A549 (cell line): ENCODE measurements around the gene MOB1B. TPM values are rescaled to one million over a fixed set of nuclear protein-coding genes. Genes with fewer than 3 reads are reported as not detected.

Experiments used
- ATAC-seq, 2 experiments: fragments of 200-7000 bp in 1 of 2; fragments of >200 bp in 1 of 2; cut with Nextera tagmentation in 1 of 2; cut with Tn5 transposase in 1 of 2; 3 replicates each; pipeline versions ENCODE4 v1.8.0 to v1.9.1; 2018 to 2020; ENCODE audit warnings: mild to moderate bottlenecking in 1 of 2, moderate library complexity in 1 of 2
- CTCF ChIA-PET: fragments of 300-600 bp; sonication (Branson Sonifier 250); formaldehyde crosslinking; extraction: SDS; loops from one replicate; lab custom pipeline; 2021; ENCODE audit warnings: antibody characterized with exemption, inconsistent platforms; lab: Yijun Ruan, JAX
- POLR2A ChIA-PET: fragments of 350-600 bp; formaldehyde crosslinking; extraction: SDS; loops from one replicate; lab custom pipeline; 2021; ENCODE audit warnings: antibody characterized with exemption, inconsistent platforms; lab: Yijun Ruan, JAX
- DNase-seq, 2 experiments: peaks; one replicate each; pipeline versions ENCODE4 v3.0.0 to v3.0.0-alpha.2; 2011 to 2016; ENCODE audit warnings: low read depth in 1 of 2, low spot score in 1 of 2
- FAIRE-seq: peaks from 2 replicates; lab custom pipeline; 2011; peaks lifted over from hg19 to GRCh38; lab: Jason Lieb, UNC
- H3K27ac ChIP-seq, 2 experiments: fragments of >200 bp; sonication (Bioruptor Twin); formaldehyde crosslinking; 3 replicates each; pipeline ENCODE4 v1.5.1; 2016 to 2017
- H3K4me1 ChIP-seq: fragments of >200 bp; sonication (Bioruptor Twin); formaldehyde crosslinking; 3 replicates; pipeline ENCODE4 v1.6.1; 2016
- H3K4me2 ChIP-seq: fragments of >200 bp; sonication (Bioruptor Twin); formaldehyde crosslinking; 3 replicates; pipeline ENCODE4 v1.6.1; 2016
- H3K4me3 ChIP-seq: fragments of >200 bp; sonication (Bioruptor Twin); formaldehyde crosslinking; 3 replicates; pipeline ENCODE4 v1.5.1; 2016
- H3K9me3 ChIP-seq: fragments of >200 bp; sonication (Bioruptor Twin); formaldehyde crosslinking; 3 replicates; pipeline ENCODE4 v1.6.1; 2016
- ATOH8 ChIP-seq: fragments of 250-450 bp; sonication (Bioruptor Pico); IDR thresholded peaks from 2 replicates; pipeline ENCODE4 v1.5.0; 2020; ENCODE audit warnings: low read depth, mild to moderate bottlenecking, moderate library complexity
- BCL3 ChIP-seq: fragments of >200 bp; sonication (Bioruptor Twin); formaldehyde crosslinking; IDR thresholded peaks from 3 replicates; pipeline ENCODE4 v1.6.1; 2016
- E2F6 ChIP-seq: IDR thresholded peaks from 2 replicates; pipeline ENCODE4 v1.6.1; 2012; ENCODE audit warnings: low read depth, borderline replicate concordance
- EHMT2 ChIP-seq: fragments of 200-600 bp; sonication (generic); IDR thresholded peaks from 2 replicates; pipeline ENCODE4 v1.6.1; 2016; ENCODE audit warnings: antibody characterized with exemption, low read depth, mild to moderate bottlenecking, moderate library complexity
- ELK1 ChIP-seq: fragments of 150-350 bp; IDR thresholded peaks from 2 replicates; pipeline ENCODE4 v1.6.1; 2014; ENCODE audit warnings: low read depth, mild to moderate bottlenecking, low read length
- FOSL2 ChIP-seq, 2 experiments: fragments of 450-650 bp in 1 of 2; fragments of >200 bp in 1 of 2; sonication (Bioruptor Twin) in 1 of 2; formaldehyde crosslinking; IDR thresholded peaks; 2 replicates each; pipeline versions ENCODE4 v1.5.0 to v1.6.1; 2016 to 2020; ENCODE audit warnings: mild to moderate bottlenecking in 1 of 2, moderate library complexity in 1 of 2
- FOXS1 ChIP-seq: fragments of 250-450 bp; sonication (Bioruptor Pico); IDR thresholded peaks from 2 replicates; pipeline ENCODE4 v1.5.0; 2020; ENCODE audit warnings: mild to moderate bottlenecking, moderate library complexity
- GATA3 ChIP-seq: IDR thresholded peaks from 2 replicates; pipeline ENCODE4 v1.6.1; 2012; ENCODE audit warnings: borderline replicate concordance
- HES2 ChIP-seq: fragments of >200 bp; sonication (Bioruptor Twin); formaldehyde crosslinking; IDR thresholded peaks from 2 replicates; pipeline ENCODE4 v1.6.1; 2016
- HMGXB4 ChIP-seq: fragments of 250-450 bp; sonication (Bioruptor Pico); IDR thresholded peaks from 2 replicates; pipeline ENCODE4 v1.5.0; 2021; ENCODE audit warnings: mild to moderate bottlenecking, moderate library complexity, borderline replicate concordance
- HOXA7 ChIP-seq: fragments of 250-450 bp; sonication (Bioruptor Pico); IDR thresholded peaks from 2 replicates; pipeline ENCODE4 v1.5.0; 2020; ENCODE audit warnings: mild to moderate bottlenecking, moderate library complexity
- HOXB13 ChIP-seq: fragments of 250-450 bp; sonication (Bioruptor Pico); IDR thresholded peaks from 2 replicates; pipeline ENCODE4 v1.5.0; 2020; ENCODE audit warnings: low read depth, mild to moderate bottlenecking, moderate library complexity
- JUNB ChIP-seq: fragments of >200 bp; sonication (Bioruptor Twin); formaldehyde crosslinking; IDR thresholded peaks from 2 replicates; pipeline ENCODE4 v1.6.1; 2016
- MAX ChIP-seq: IDR thresholded peaks from 2 replicates; pipeline ENCODE4 v1.6.1; 2012
- MAZ ChIP-seq: fragments of 150-350 bp; IDR thresholded peaks from 2 replicates; pipeline ENCODE4 v1.6.1; 2014; ENCODE audit warnings: antibody characterized with exemption, low read depth, low read length, borderline replicate concordance
- MYC ChIP-seq: IDR thresholded peaks from 2 replicates; pipeline ENCODE4 v1.6.1; 2012; ENCODE audit warnings: mild to moderate bottlenecking, inconsistent platforms, low read length, improper control_type of control experiment, borderline replicate concordance
- REST ChIP-seq: fragments of 200-600 bp; sonication (generic); IDR thresholded peaks from 2 replicates; pipeline ENCODE4 v1.6.1; 2016; ENCODE audit warnings: antibody characterized with exemption, mild to moderate bottlenecking, moderate library complexity
- RNF2 ChIP-seq: fragments of 200-600 bp; sonication (generic); IDR thresholded peaks from 2 replicates; pipeline ENCODE4 v1.6.1; 2016; ENCODE audit warnings: low read depth, mild to moderate bottlenecking, antibody characterized with exemption, moderate library complexity, borderline replicate concordance
- ZSCAN20 ChIP-seq: fragments of 250-450 bp; sonication (Bioruptor Pico); IDR thresholded peaks from 2 replicates; pipeline ENCODE4 v1.8.0; 2022; ENCODE audit warnings: mild to moderate bottlenecking, moderate library complexity
- WGBS: methylation state at CpG from one replicate; pipeline ENCODE4 v1.1.6; 2017; ENCODE audit errors: missing lambda C conversion rate; 5-methylcytosine and 5-hydroxymethylcytosine counted together
- polyA plus RNA-seq, 4 experiments: library from polyadenylated mRNA; depleted of rRNA in 3 of 4; stranded (reverse); fragments of >200 nt; fragmentation: RNase III in 1 of 4; extraction: RNeasy Plus Mini Kit Qiagen cat#74134 plus additional on column Dnase treatment in 1 of 4; gene quantifications; 2 replicates in 3 of 4; 3 replicates in 1 of 4; pipeline ENCODE4 v1.2.3, GENCODE V29; 2011 to 2017

MOB1B gene
- polyA plus RNA-seq, 2 of the 4 experiments (the other 2 are of a cell fraction): 6.7 to 9.5 TPM

- peak overlapping the region; percentile 77 for H3K4me3 ChIP-seq
- FAIRE-seq: no peak
- H3K27ac ChIP-seq: peak overlapping the region; percentile 79 to 98
- no peaks in the 10 kb centered on the region for H3K9me3 ChIP-seq
- no peaks in the 10 kb centered on the region for H3K4me1 ChIP-seq
- TF ChIP-seq JUNB (no peak), MYC (no peak), E2F6 (0 out of 2 replicates have a peak, but pooled peaks have one; percentile 4), MAX (no peak), HOXA7 (CRISPR knock-in tag) (no peak)
- TF ChIP-seq, all 56 proteins: peak for 1
- ChIA-PET CTCF (interaction anchor here (0.6 to 1.3 kb wide), 4 partner anchors 16 to 254 kb away, joined by 3 to 6 read pairs (median 3); no protein-coding TSS in a partner anchor), POLR2A (interaction anchor here (0.6 to 1.5 kb wide), 8 partner anchors 16 to 663 kb away, joined by 3 to 8 read pairs (median 4); partner anchors contain the start of genes GRSF1 and MOB1B)
- DNase-seq (no peak), ATAC-seq (no peak; a peak in 1 of 6 replicates)
- peak overlapping the region; percentile 81 for H3K4me2 ChIP-seq
- WGBS: 7% methylated on average over 9 of the region's 11 CpGs
These were observed 91.8 kb downstream of the MOB1B start for GRCh38 chr4:70994069-70994366.

GRCh38 chr4:70994387-70995099, 92.4 kb downstream of the MOB1B start:
- H3K4me3 ChIP-seq: peak overlapping the region; percentile 77
- peak overlapping the region; percentile 81 for H3K4me2 ChIP-seq
- ChIA-PET POLR2A (interaction anchor here (0.9 to 1.3 kb wide), 2 partner anchors 27 to 155 kb away, joined by 3 to 4 read pairs; partner anchors contain the start of gene GRSF1), CTCF (interaction anchor here (0.6 kb wide), 1 partner anchor 15 kb away, joined by 3 read pairs; no protein-coding TSS in a partner anchor)
- DNase-seq: no peak
- no peak for FAIRE-seq
- H3K9me3 ChIP-seq: peaks cover 2% of the 10 kb centered on the region; the same call in 1 of the 3 replicates
- TF ChIP-seq MAZ (no peak), HOXB13 (CRISPR knock-in tag) (no peak), ATOH8 (no peak), HMGXB4 (CRISPR knock-in tag) (no peak), HES2 (no peak), GATA3 (no peak), FOXS1 (no peak), ELK1 (no peak), REST (no peak), ZSCAN20 (CRISPR knock-in tag) (no peak), BCL3 (no peak), RNF2 (no peak), EHMT2 (no peak), FOSL2 (IDR thresholded peaks at IDR 0.05) (no peak), FOSL2 (CRISPR knock-in tag; IDR thresholded peaks at IDR 0.05) (no peak)
- WGBS: 80% methylated on average over 10 of the region's 10 CpGs
- H3K4me1 ChIP-seq: no peaks in the 10 kb centered on the region
- H3K27ac ChIP-seq: peak overlapping the region; percentile 79 to 98
- no peak for ATAC-seq
